ENCODE measurements around the gene LSAMP. TPM values are rescaled to one million over a fixed set of nuclear protein-coding genes. Genes with fewer than 3 reads are reported as not detected.

Gene LSAMP
- total RNA-seq, 1 experiment from 2014 or later = 0.90 TPM

GRCh38 chr3:115785782-115786181 lies 659.5 kb downstream of the LSAMP start:
- H3K4ac ChIP-seq (ENCODE audit: low read depth, low read length) = no peak overlapping the region
- H3K9ac ChIP-seq (ENCODE audit: extremely low read depth, insufficient read length, low read length) = no peak overlapping the region
- DNase-seq = no peak

More at GRCh38 chr3:115785782-115786181, 659.5 kb downstream of the LSAMP start:
- peaks cover 13 to 25% of the 10 kb centered on the region in 2 experiments for H3K4me1 Mint-ChIP-seq
- H3K9me3 ChIP-seq (ENCODE audit: control insufficient read depth, low read depth, low read length) = no peaks in the 10 kb centered on the region
- H2AFZ ChIP-seq (ENCODE audit: low read length) = no peak overlapping the region
- no peak overlapping the region for H3K23ac ChIP-seq (ENCODE audit: insufficient read length, low read depth, low read length)
- no peak overlapping the region for H3K4me3 Mint-ChIP-seq
- H3T11ph ChIP-seq (ENCODE audit: low read length) = no peak overlapping the region
- H2BK12ac ChIP-seq (ENCODE audit: insufficient read length, low read depth, low read length) = no peak overlapping the region
- no peak overlapping the region for H2AK5ac ChIP-seq (ENCODE audit: insufficient read length, low read length)
- no peaks in the 10 kb centered on the region for H3K79me1 ChIP-seq (ENCODE audit: insufficient read depth, low read depth, low read length, poor library complexity, severe bottlenecking)
- H2BK20ac ChIP-seq (ENCODE audit: low read depth, low read length, poor library complexity, severe bottlenecking) = no peak overlapping the region
- no peaks in the 10 kb centered on the region for H3K79me2 ChIP-seq (ENCODE audit: insufficient read depth, low read length)
- no peaks in the 10 kb centered on the region for H3K27me3 Mint-ChIP-seq (ENCODE audit: low read depth)
- no peak overlapping the region for H4K91ac ChIP-seq (ENCODE audit: insufficient read length, low read depth, low read length)
- no peak for TF ChIP-seq CTCF (conservative IDR thresholded peaks at IDR 0.05)
- peaks cover 7% of the 10 kb centered on the region for H3K23me2 ChIP-seq (ENCODE audit: insufficient read length, low read depth, low read length, poor library complexity, severe bottlenecking)
- H4K20me1 ChIP-seq (ENCODE audit: control insufficient read depth, insufficient read depth, insufficient read length) = no peaks in the 10 kb centered on the region
- H3K4me2 ChIP-seq (ENCODE audit: insufficient read depth, insufficient read length, low read length) = no peak overlapping the region
- no peak overlapping the region for H3K27ac Mint-ChIP-seq
- no peak overlapping the region for H4K8ac ChIP-seq (replicated peaks; ENCODE audit: insufficient read length, low read depth, low read length)
- H2BK120ac ChIP-seq (ENCODE audit: low read depth, low read length, poor library complexity, severe bottlenecking) = no peak overlapping the region
- no peak overlapping the region for H3K27ac ChIP-seq (ENCODE audit: insufficient read length, low read depth, low read length)
- no peak overlapping the region for H3K18ac ChIP-seq (ENCODE audit: insufficient read length, low read depth, low read length)
- H3K56ac ChIP-seq (ENCODE audit: insufficient read length, low read depth, low read length) = no peak overlapping the region
- H2BK15ac ChIP-seq (ENCODE audit: low read depth, low read length) = no peak overlapping the region
- no CpG with 5 or more reads among the region's 4 CpGs for WGBS (ENCODE audit: extremely low coverage, insufficient read length, low lambda C conversion rate)
- no peaks in the 10 kb centered on the region for H3K27me3 ChIP-seq (ENCODE audit: insufficient read depth, low read length)
- H2BK5ac ChIP-seq (ENCODE audit: insufficient read length, low read length) = no peak overlapping the region
- H3K36me3 Mint-ChIP-seq (ENCODE audit: insufficient read depth in 1 of 3, low read depth in 3 of 3) = peaks cover 0 to 1% (median 0%) of the 10 kb centered on the region in 3 experiments; a peak in 1 of 7 replicates
- H3K9me3 Mint-ChIP-seq = no peaks in the 10 kb centered on the region; a peak in 1 of 5 replicates
- H3K14ac ChIP-seq (ENCODE audit: insufficient read depth, low read length) = no peak overlapping the region
- H3K4me1 ChIP-seq (ENCODE audit: insufficient read depth, low read length) = no peaks in the 10 kb centered on the region; the same call in 1 of the 2 replicates
- H4K5ac ChIP-seq (ENCODE audit: insufficient read length, low read depth, low read length) = no peak overlapping the region
